H1 (cell line): ENCODE results near the gene TCP11. TPM values are rescaled to one million over a fixed set of nuclear protein-coding genes. Genes with fewer than 3 reads are reported as not detected.

Experiments
- CHD7 ChIP-seq: fragments of 300-600 bp; sonication (generic); IDR thresholded peaks from 2 replicates; pipeline ENCODE4 v1.7.1; 2012; ENCODE audit warnings: low read length, moderate library complexity, mild to moderate bottlenecking, inconsistent platforms; ENCODE audit not compliant: insufficient replicate concordance
- SRF ChIP-seq: IDR thresholded peaks from 2 replicates; pipeline ENCODE4 v1.6.1; 2011; ENCODE audit warnings: mild to moderate bottlenecking, low read depth, low read length, moderate library complexity
- polyA plus RNA-seq, 7 experiments: library from polyadenylated mRNA; depleted of rRNA in 3 of 7; stranded (reverse) in 5 of 7; unstranded in 2 of 7; fragments of >200 nt in 5 of 7; fragments of 200-250 nt in 2 of 7; gene quantifications; 1 replicate in 5 of 7; 2 replicates in 1 of 7; 4 replicates in 1 of 7; pipeline versions ENCODE4 v1.2.1 to v1.2.3, GENCODE V29; 2011 to 2013; ENCODE audit warnings: missing spikeins in 2 of 7, mixed read lengths in 2 of 7
- total RNA-seq: library from RNA; stranded (reverse); fragmentation: NEBNext Ultra II Directional; extraction: Animal tissue kit (Norgen Biotek cat#: 25700); gene quantifications from 2 replicates; pipeline ENCODE4 v1.2.1, GENCODE V29; 2021

The TCP11 gene
- total and polyA plus RNA-seq, 2 of the 8 experiments (the other 6 are each of a cell fraction or from before 2014, with no cell fraction given) = 0.11 TPM; not detected in 1

GRCh38 chr6:35077713-35078105 is 63.4 kb downstream of the TCP11 start (continued):
- TF ChIP-seq CHD7 (no peak), SRF (no peak)
- TF ChIP-seq, all 59 proteins: peak for 0
